ENCODE measurements around the gene POLH. TPM values are rescaled to one million over a fixed set of nuclear protein-coding genes. Genes with fewer than 3 reads are reported as not detected.

POLH gene
- total and polyA plus RNA-seq, 9 of the 15 experiments (the other 6 are each of a cell fraction or from before 2014, with no cell fraction given): 5.8 to 31.6 (median 20.6) TPM

- 0 out of 2 replicates have a peak, but pooled peaks have one; percentile 30 for TF ChIP-seq DEAF1 (CRISPR knock-in tag; IDR thresholded peaks at IDR 0.05)
- no peak for TF ChIP-seq ZNF282 (CRISPR knock-in tag; IDR thresholded peaks at IDR 0.05)
- TF ChIP-seq SMARCA4 (IDR thresholded peaks at IDR 0.05): 0 out of 2 replicates have a peak, but pooled peaks have one; percentile 21
- 0 out of 2 replicates have a peak, but pooled peaks have one; percentile 65 for TF ChIP-seq PREB (CRISPR knock-in tag; IDR thresholded peaks at IDR 0.05)
- TF ChIP-seq RAD21 (CRISPR knock-in tag; conservative IDR thresholded peaks at IDR 0.05 in 1 of 2, IDR thresholded peaks at IDR 0.05 in 1 of 2): peak; percentile 75 to 81
- 0 out of 4 replicates have a peak, but pooled peaks of 1 of the 2 experiments have one; percentile 16 for TF ChIP-seq HDAC1 (IDR thresholded peaks at IDR 0.05)
Measured at GRCh38 chr6:43608310-43608763, 32.4 kb downstream of the POLH start (continued).

GRCh38 chr6:43608807-43609206 is 32.8 kb downstream of the POLH start:
- no peak overlapping the region for H3K4me3 ChIP-seq
- no peaks in the 10 kb centered on the region for H3K27me3 ChIP-seq (ENCODE audit: control insufficient read depth in 2 of 2, insufficient read depth in 2 of 2, low read length in 2 of 2)
- H3K27ac ChIP-seq (ENCODE audit: extremely low read depth, low read depth, low read length): no peak overlapping the region
- H3K9ac ChIP-seq (ENCODE audit: insufficient read depth in 1 of 2, low read depth in 2 of 2, low read length in 2 of 2): peak overlapping the region in 1 of 2 experiments; percentile 4; a peak in 1 of 4 replicates
- H3K36me3 ChIP-seq (ENCODE audit: control insufficient read depth, insufficient read depth, low read length): peaks cover 75% of the 10 kb centered on the region
- H3K4me2 ChIP-seq (ENCODE audit: insufficient read depth, low read length): no peak overlapping the region
- ChIA-PET POLR2A (interaction anchor here (0.7 to 6.5 kb wide), 9 partner anchors 8 to 470 kb away, joined by 3 to 53 read pairs (median 3); partner anchors contain the start of genes GTPBP2 and VEGFA), CTCF (ENCODE audit: low intra/inter-chr PET ratio) (interaction anchor here (1.0 to 2.2 kb wide), 3 partner anchors 58 to 471 kb away, joined by 8 to 9 read pairs (median 8); no protein-coding TSS in a partner anchor)
- no peak overlapping the region for H2AFZ ChIP-seq (ENCODE audit: low read depth, low read length)
- WGBS (ENCODE audit: insufficient coverage, low coverage, missing lambda C conversion rate): 22% methylated on average over 1 of the region's 1 CpG
- in situ Hi-C loops (cut with MboI) (no loop called here), intact Hi-C loops (cut with micrococcal nuclease) (loop anchor here (1.0 to 2.0 kb wide), 3 partner anchors 58 to 470 kb away; no protein-coding TSS in a partner anchor)
- BruUV-seq (replicated peaks): no TSS peak
- H3K9me1 ChIP-seq (ENCODE audit: control insufficient read depth, insufficient read depth, low read length): no peaks in the 10 kb centered on the region
- DNase-seq (ENCODE audit: extremely low read depth in 1 of 4, low spot score in 3 of 4): no peak
- no peak for FAIRE-seq
- ATAC-seq: peak; percentile 66
- no peaks in the 10 kb centered on the region for H3K9me3 ChIP-seq (replicated peaks; ENCODE audit: control insufficient read depth, insufficient read depth, low read depth, low read length)
- no peaks in the 10 kb centered on the region for H3K79me2 ChIP-seq (ENCODE audit: control insufficient read depth, insufficient read depth, low read length)
- no peaks in the 10 kb centered on the region for H4K20me1 ChIP-seq (replicated peaks; ENCODE audit: control insufficient read depth, insufficient read depth, low read length)
- peaks cover 3 to 14% of the 10 kb centered on the region in 2 experiments; a peak in 4 of 5 replicates for H3K4me1 ChIP-seq (replicated peaks in 1 of 2; ENCODE audit: control insufficient read depth in 2 of 2, insufficient read depth in 2 of 2, low read length in 2 of 2)
- TF ChIP-seq ZFP30 (CRISPR knock-in tag; IDR thresholded peaks at IDR 0.05; ENCODE audit: borderline replicate concordance) (no peak), ZKSCAN8 (CRISPR knock-in tag; IDR thresholded peaks at IDR 0.05) (no peak), MLX (CRISPR knock-in tag; conservative IDR thresholded peaks at IDR 0.05) (no peak), RNF2 (IDR thresholded peaks at IDR 0.05) (no peak), NR1H2 (CRISPR knock-in tag; IDR thresholded peaks at IDR 0.05) (no peak), SPI1 (IDR thresholded peaks at IDR 0.05; ENCODE audit: borderline replicate concordance, low read depth, low read length) (peak; percentile 97), NFRKB (IDR thresholded peaks at IDR 0.05; ENCODE audit: low read depth) (no peak), RBM39 (optimal IDR thresholded peaks at IDR 0.05; ENCODE audit: low read depth, low read length) (no peak), FOXP1 (CRISPR knock-in tag; IDR thresholded peaks at IDR 0.05) (no peak), XRCC5 (IDR thresholded peaks at IDR 0.05; ENCODE audit: low read depth, low read length) (no peak)
- TF ChIP-seq, protein P1, sequence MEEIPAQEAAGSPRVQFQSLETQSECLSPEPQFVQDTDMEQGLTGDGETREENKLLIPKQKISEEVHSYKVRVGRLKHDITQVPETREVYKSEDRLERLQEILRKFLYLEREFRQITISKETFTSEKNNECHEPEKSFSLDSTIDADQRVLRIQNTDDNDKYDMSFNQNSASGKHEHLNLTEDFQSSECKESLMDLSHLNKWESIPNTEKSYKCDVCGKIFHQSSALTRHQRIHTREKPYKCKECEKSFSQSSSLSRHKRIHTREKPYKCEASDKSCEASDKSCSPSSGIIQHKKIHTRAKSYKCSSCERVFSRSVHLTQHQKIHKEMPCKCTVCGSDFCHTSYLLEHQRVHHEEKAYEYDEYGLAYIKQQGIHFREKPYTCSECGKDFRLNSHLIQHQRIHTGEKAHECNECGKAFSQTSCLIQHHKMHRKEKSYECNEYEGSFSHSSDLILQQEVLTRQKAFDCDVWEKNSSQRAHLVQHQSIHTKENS (CRISPR knock-in tag; IDR thresholded peaks at IDR 0.05): no peak
